Esophagus (tissue), 2 donors: ENCODE measurements around the gene CSK. TPM values are rescaled to one million over a fixed set of nuclear protein-coding genes. Genes with fewer than 3 reads are reported as not detected.
A peak's percentile ranks its signal among the peaks of the same experiment; 100 is the strongest.

Experiments used
- H3K27ac ChIP-seq, 2 donors: one replicate each; pipeline ENCODE4 v1.5.1; 2013; ENCODE audit warnings: low read depth in 2 of 2, mild to moderate bottlenecking in 2 of 2, inconsistent platforms in 1 of 2, low read length in 1 of 2, moderate library complexity in 1 of 2
- H3K27me3 ChIP-seq, 2 donors: one replicate each; pipeline ENCODE4 v1.6.1; 2013; ENCODE audit warnings: low read length in 2 of 2, control low read depth in 1 of 2, mild to moderate bottlenecking in 1 of 2; ENCODE audit not compliant: insufficient read depth in 2 of 2, control insufficient read depth in 1 of 2
- H3K36me3 ChIP-seq, 2 donors: one replicate each; pipeline ENCODE4 v1.6.1; 2013; ENCODE audit warnings: low read length in 1 of 2; ENCODE audit not compliant: control insufficient read depth in 2 of 2, insufficient read depth in 2 of 2
- H3K4me1 ChIP-seq, 2 donors: one replicate each; pipeline ENCODE4 v1.6.1; 2013; ENCODE audit warnings: low read length in 1 of 2; ENCODE audit not compliant: control insufficient read depth in 2 of 2, insufficient read depth in 2 of 2
- H3K4me3 ChIP-seq, 2 donors: one replicate each; pipeline ENCODE4 v1.5.1; 2013; ENCODE audit warnings: low read length in 2 of 2, mild to moderate bottlenecking in 2 of 2, low read depth in 1 of 2, moderate library complexity in 1 of 2
- H3K9me3 ChIP-seq, 2 donors: one replicate each; pipeline ENCODE4 v1.6.1; 2013; ENCODE audit warnings: mild to moderate bottlenecking in 2 of 2, low read depth in 1 of 2, low read length in 1 of 2, moderate library complexity in 1 of 2; ENCODE audit not compliant: control insufficient read depth in 2 of 2, insufficient read depth in 1 of 2
- WGBS, 2 donors: extraction: QIAGEN DNeasy Blood & Tissue Kit; methylation state at CpG; one replicate each; pipeline ENCODE4 v1.1.7; 2013; 5-methylcytosine and 5-hydroxymethylcytosine counted together
- polyA plus RNA-seq, 2 donors: library from polyadenylated mRNA; stranded (reverse); fragments of 200-250 nt; gene quantifications; one replicate each; pipeline ENCODE4 v1.2.3, GENCODE V29; 2013
- donor health status: healthy with polysubstance abuse.
- donor health status: Bipolar disorder and iron deficiency.

The CSK gene
- polyA plus RNA-seq, 2 donors = 79.2 to 96.8 TPM

- Histone ChIP-seq H3K9me3 (no peaks in the 10 kb centered on the region), H3K4me3 (no peak overlapping the region), H3K27me3 (no peaks in the 10 kb centered on the region), H3K27ac (no peak overlapping the region), H3K4me1 (peaks cover 0 to 3% of the 10 kb centered on the region in 2 donors), H3K36me3 (peaks cover 12 to 43% of the 10 kb centered on the region in 2 donors)
- 85 to 91% methylated on average over 7 of the region's 7 CpGs for WGBS, 2 donors
Observed at GRCh38 chr15:74836846-74837245, 55.0 kb downstream of the CSK start.

DNA sequence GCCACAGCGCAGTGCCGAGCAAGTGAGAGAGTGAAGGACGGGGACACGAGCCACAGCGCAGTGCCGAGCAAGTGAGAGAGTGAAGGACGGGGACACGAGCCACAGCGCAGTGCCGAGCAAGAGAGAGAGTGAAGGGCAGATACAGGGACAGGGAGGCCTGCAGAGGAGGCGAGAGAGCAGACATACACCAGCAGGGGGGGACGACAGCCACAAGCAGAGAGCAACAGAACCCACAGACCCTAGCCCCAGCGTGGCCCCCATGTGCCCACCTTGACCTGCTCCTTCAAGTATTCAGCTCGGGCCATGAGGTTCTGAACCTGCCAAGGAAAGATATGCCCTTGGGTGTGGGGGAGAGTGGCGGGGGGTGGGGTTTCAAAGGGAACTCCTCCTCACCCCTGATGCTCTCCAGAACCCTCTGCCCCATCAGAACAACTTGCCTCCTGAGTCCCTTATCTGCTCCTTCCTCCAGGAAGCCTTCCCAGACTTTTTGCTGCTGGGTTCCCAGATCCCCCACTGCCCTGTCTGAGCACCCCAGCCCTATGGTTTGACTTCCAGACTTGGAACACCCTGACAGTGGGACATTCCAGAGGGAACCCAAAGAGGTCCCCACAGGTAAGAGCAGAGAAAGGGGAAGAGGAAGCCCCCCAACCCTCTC lies 55.7 kb downstream of the CSK start:
- Histone ChIP-seq H3K27me3 (no peaks in the 10 kb centered on the region), H3K4me1 (peaks cover 0 to 6% of the 10 kb centered on the region in 2 donors), H3K4me3 (no peak overlapping the region), H3K9me3 (no peaks in the 10 kb centered on the region), H3K36me3 (peaks cover 12 to 43% of the 10 kb centered on the region in 2 donors), H3K27ac (no peak overlapping the region)
- 81 to 88% methylated on average over 15 of the region's 15 CpGs for WGBS, 2 donors

GRCh38 chr15:74838137-74838516 lies 56.2 kb downstream of the CSK start:
- H3K27me3 ChIP-seq = no peaks in the 10 kb centered on the region
- H3K9me3 ChIP-seq = no peaks in the 10 kb centered on the region
- H3K27ac ChIP-seq = no peak overlapping the region
- WGBS, 2 donors = 88 to 94% methylated on average over 7 to 10 of the region's 10 CpGs
- peaks cover 12 to 43% of the 10 kb centered on the region in 2 donors for H3K36me3 ChIP-seq
- H3K4me3 ChIP-seq = no peak overlapping the region
- H3K4me1 ChIP-seq = peaks cover 0 to 5% of the 10 kb centered on the region in 2 donors

- Histone ChIP-seq H3K4me3 (no peak overlapping the region), H3K4me1 (peaks cover 2 to 13% of the 10 kb centered on the region in 2 donors), H3K27me3 (no peaks in the 10 kb centered on the region), H3K27ac (no peak overlapping the region), H3K9me3 (no peaks in the 10 kb centered on the region), H3K36me3 (peaks cover 12 to 43% of the 10 kb centered on the region in 2 donors)
- 83 to 90% methylated on average over 11 of the region's 11 CpGs for WGBS, 2 donors
Observed at GRCh38 chr15:74838746-74839525, 57.1 kb downstream of the CSK start.

DNA sequence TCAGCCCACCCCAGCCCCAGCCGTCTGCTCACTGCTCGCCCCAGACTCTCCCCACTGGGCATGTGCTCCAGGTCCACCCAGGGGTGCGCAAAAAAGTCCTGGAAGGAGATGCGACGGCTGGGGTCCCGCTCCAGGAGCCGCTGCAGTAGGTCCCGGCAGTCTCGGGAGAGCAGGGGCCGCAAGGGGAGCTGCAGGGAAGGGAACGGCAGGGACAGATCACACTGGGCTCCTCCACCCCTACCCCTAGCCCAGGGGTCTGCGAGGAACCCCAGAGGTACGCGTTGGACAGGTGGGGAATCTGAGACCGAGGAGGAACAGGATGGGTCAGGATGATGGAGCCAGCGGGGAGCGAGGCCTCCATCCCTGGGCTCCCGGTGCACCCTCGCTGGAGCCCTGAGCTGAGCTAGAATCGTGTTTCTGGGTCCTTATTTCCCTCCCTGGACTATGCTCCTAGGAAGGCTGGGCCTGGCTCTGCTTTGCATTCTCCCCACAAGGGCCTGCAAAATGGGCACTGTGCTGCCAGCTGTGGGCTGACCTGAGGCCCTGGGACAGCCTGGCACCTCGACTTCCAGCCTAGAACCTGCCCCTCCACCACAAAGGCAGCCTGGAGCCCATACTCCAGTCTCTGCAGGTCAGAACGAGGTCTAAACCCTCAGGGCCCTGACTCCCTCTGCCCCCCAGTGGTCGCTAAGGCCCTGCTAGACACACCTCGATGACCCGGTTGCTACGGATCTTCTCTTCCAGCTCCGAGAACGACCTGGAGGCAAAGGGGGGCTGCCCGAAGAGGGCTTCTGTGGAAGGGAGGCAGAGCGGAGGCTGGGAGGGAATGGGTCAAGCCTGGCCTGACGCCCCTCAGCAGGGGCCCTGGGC lies 57.9 kb downstream of the CSK start:
- Histone ChIP-seq H3K27ac (no peak overlapping the region), H3K36me3 (peaks cover 12 to 43% of the 10 kb centered on the region in 2 donors), H3K4me1 (peaks cover 2 to 16% of the 10 kb centered on the region in 2 donors), H3K27me3 (no peaks in the 10 kb centered on the region), H3K9me3 (no peaks in the 10 kb centered on the region), H3K4me3 (no peak overlapping the region)
- 83 to 87% methylated on average over 31 of the region's 31 CpGs for WGBS, 2 donors

DNA sequence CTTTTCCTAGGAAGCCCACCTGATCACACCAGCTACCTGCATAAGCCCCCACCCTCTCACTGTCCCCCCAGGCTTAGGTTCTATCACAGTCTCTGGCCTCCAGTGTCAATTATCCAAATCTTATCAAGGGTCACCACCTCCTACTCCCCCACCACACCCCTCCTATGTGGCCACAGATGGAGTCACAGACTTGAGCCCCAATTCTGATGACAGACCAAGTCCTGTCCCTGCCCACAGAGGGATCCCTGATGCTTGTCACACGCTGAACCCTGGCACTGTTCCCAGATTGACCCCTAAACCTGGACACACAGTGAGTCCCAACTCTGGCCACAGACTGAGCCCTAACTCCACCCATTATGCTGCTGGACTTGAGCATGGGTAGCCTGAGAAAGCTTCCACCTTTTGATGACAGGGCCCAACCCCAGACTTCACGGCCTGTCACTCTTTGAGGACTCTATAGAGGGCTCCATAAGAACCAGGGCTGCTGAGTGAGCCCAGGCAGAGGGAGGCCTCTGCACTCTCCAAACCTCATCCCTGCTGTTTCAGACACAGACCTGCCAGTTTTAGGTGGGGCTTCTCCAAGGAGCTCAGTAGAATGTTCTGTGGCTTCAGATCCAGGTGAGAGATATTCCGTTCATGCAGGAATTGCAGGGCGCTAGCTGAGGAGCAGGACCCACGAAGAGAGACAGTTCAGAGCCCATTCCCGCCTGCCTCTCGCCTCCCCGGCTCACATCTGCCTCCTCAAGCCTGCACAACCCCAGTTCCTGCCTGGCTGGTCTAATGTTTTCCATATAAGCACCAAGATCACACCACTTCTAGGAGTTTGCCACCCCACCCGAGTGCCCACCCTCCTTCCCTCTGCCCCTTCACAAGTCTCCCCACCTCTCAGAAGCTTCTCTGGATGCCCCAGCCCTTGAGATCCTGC lies 59.2 kb downstream of the CSK start:
- Histone ChIP-seq H3K27ac (peak overlapping the region in 1 of 2 donors; percentile 56), H3K4me3 (peak overlapping the region; percentile 85 to 88)

DNA sequence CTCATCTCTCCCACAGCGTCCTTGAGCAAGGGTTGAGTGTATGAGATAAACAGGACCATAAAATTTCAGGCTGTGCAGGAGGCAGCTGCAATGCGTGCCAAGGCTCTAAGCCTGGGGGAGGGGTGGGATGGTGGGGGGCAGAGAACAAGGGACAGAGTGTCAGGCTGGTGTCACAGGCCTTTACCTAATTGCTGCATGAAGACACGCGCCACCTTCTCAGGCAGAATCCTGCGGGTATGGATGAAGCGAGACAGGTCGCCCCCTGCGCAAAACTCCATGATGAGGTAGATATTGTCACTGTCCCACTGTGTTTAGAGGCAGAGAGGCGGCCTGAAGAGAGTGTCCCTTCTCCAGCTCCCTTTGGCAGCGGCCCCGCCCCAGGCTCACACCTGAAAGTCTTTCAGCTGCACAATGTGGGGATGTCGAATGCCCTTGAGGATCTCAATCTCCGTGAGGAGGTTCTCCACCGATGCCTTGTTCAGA lies 60.1 kb downstream of the CSK start:
- Histone ChIP-seq H3K27ac (peak overlapping the region in 1 of 2 donors; percentile 96), H3K36me3 (peaks cover 6 to 37% of the 10 kb centered on the region in 2 donors), H3K4me3 (peak overlapping the region; percentile 85 to 88), H3K4me1 (peaks cover 2 to 19% of the 10 kb centered on the region in 2 donors), H3K27me3 (no peaks in the 10 kb centered on the region), H3K9me3 (no peaks in the 10 kb centered on the region)
- WGBS, 2 donors = 72 to 73% methylated on average over 14 of the region's 14 CpGs

More for the DNA sequence above, 59.2 kb downstream of the CSK start:
- H3K36me3 ChIP-seq = peaks cover 12 to 44% of the 10 kb centered on the region in 2 donors
- 85 to 92% methylated on average over 9 of the region's 9 CpGs for WGBS, 2 donors
- H3K27me3 ChIP-seq = no peaks in the 10 kb centered on the region
- no peaks in the 10 kb centered on the region for H3K9me3 ChIP-seq
- H3K4me1 ChIP-seq = peaks cover 2 to 19% of the 10 kb centered on the region in 2 donors

GRCh38 chr15:74842581-74843444 lies 60.9 kb downstream of the CSK start, which contains the start of gene ULK3:
TSS of gene ULK3 (minus strand) at chr15:74843156. CDS start at chr15:74843105, 51 bp downstream.
- Histone ChIP-seq H3K9me3 (no peaks in the 10 kb centered on the region), H3K36me3 (peaks cover 5 to 39% of the 10 kb centered on the region in 2 donors), H3K4me1 (peaks cover 2 to 21% of the 10 kb centered on the region in 2 donors), H3K27ac (peak within 1 kb of the TSS; percentile 91 to 96), H3K4me3 (peak within 1 kb of the TSS; percentile 85 to 88), H3K27me3 (no peaks in the 10 kb centered on the region)
- 0 to 1% methylated on average over 74 to 84 of the region's 84 CpGs for WGBS, 2 donors
